HL-60/S4 treated with phorbol 12-myristate 13-acetate at 8.2 ng/mL for 4 days and 3 days (cell line): ENCODE results near the gene ZC3H18.

ENCODE experiments used
- in situ Hi-C: fragments of 300-500 bp; cut with MboI; formaldehyde crosslinking; loops from 2 replicates; pipeline ENCODE4 v1.15.0; 2022; ENCODE audit warnings: low sequenced_read_pairs

Gene ZC3H18

DNA sequence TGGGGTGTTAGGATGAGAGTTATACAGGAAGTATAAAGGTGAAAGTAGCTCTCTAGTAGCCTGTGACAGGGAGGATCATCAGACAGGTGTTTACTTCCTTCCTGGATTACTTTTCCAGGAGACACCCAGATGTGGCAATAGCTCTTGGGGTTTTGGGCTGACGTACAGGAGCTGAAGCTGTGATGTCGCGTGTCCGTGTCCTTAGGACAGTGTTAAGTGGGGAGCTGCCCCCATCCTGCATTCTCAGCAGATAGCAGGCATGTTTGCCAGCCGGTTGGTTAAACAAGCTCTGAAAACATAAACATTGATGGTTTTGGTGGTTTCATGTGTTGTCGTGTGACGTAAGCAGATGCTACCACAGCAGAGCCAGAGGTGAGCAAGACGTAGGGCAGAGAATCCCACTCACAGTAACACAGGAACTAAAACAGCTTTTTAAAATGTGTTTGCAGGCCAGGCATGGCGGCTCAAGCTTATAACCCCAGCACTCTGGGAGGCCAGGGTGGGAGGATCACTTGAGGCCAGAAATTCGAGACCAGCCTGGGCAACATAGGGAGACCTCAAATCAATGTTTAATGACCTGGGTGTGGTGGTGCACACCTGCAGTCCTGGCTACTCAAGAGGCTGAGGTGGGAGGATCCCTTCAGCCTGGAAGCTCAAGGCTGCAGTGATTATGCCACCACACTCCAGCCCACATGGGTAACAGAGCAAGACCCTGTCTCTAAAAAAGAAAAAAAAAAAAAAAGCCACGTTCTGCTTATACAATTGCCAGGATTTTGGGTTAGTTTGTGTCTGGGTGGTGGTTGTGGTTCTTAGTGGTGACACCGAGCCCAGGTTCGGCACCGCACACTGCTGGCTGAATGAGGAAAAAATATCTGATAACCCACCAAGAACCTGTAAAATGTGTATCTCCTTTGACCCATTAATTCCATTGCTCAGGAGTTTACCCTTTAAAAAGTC lies 49.9 kb downstream of the ZC3H18 start:
- in situ Hi-C loops: no loop called here

DNA sequence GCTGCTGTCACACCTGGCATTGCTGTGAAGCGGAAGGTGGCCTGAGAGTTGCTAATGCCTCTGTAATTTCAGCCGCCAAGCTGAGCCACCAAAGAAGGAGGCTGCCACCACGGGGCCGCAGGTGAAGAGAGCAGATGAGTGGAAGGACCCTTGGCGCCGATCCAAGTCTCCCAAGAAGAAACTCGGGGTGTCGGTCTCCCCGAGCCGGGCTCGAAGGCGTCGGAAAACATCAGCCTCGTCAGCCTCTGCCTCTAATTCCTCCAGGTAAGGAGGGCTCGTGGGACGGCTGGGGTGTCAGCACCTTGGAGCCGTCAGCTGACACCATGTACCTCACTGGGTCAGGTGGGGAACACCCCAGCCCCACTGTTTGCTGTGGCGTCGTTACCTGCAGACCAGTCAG lies 51.9 kb downstream of the ZC3H18 start:
- in situ Hi-C loops: no loop called here

DNA sequence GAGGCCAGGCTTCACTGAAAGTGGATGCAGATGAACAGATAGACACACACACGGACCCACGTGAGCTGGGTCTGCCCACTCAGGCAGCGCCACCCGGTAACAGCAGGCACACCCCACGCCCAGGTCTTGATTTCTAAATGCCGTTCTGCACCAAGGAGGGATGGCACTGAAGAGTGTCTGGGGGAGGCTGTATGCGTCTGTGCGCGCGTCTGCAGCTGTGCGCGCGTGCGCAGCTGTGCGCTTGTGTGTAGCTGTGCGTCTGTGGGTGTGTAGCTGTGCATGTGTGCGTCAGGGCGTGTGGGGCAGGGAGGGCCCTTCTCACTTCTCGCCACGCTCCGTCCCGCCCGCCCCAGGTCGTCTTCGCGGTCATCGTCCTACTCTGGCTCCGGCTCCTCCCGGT lies 52.7 kb downstream of the ZC3H18 start:
- in situ Hi-C loops: no loop called here

DNA sequence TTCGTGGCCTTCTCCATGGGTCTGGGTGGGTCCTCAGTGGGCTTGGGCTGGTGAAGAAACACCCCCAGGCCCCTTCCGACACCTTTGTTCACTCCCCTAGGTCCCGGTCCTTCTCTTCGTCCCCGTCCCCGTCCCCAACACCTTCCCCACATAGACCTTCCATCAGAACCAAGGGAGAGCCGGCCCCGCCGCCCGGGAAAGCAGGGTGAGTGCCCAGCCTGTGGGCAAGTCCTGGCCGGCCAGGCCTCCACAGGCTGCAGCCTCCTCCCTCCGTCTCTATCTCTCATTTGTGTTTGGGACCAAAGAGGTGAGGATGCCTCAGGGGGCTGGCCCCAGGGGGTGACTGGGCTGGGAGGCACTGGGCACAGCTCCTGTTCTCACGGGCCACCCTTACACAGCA lies 53.7 kb downstream of the ZC3H18 start:
- in situ Hi-C loops: no loop called here

DNA sequence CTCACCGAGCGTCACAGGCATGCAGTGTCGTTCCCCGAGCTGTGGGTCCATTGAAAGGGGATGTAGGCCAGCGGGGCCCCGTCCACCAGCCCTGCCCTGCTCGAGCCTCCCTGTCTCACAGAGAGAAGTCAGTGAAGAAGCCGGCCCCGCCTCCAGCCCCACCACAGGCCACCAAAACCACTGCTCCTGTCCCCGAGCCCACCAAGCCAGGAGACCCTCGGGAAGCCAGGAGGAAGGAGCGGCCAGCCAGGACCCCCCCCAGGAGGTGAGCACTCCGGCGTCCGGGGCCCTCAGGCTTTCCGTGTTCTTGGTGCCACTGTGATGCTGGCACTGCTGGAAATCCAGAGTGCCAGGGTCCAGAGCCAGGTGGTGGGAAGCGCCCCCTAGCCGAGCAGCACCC lies 54.3 kb downstream of the ZC3H18 start:
- in situ Hi-C loops: no loop called here

DNA sequence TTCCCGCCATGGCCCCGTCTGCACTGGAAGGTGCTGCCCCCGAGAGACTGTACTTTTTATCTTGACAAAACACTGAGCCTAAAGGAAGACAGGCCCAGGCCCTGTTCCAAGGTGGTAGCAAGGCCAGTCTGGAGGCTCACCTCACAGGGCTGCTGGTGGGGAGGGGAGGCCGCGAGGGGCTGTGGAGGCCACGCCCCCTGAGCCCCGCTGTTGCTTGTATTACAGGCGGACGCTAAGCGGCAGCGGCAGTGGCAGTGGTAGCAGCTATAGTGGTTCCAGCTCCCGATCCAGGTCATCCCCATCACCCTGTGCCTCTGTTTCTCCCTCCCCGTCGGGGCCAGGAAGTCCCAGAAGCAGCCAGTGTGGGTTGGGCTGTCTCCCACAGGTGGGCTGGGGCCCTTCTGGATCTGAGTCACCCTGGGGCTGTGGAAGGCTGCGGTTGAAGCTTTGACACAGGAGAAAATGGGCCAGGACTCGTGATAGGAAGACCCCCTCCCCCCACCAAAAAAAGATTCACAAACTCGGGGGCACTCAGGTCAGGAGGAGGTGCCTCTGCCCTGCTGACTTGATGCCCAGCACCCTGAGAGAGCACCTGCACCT lies 54.9 kb downstream of the ZC3H18 start:
- in situ Hi-C loops: no loop called here

DNA sequence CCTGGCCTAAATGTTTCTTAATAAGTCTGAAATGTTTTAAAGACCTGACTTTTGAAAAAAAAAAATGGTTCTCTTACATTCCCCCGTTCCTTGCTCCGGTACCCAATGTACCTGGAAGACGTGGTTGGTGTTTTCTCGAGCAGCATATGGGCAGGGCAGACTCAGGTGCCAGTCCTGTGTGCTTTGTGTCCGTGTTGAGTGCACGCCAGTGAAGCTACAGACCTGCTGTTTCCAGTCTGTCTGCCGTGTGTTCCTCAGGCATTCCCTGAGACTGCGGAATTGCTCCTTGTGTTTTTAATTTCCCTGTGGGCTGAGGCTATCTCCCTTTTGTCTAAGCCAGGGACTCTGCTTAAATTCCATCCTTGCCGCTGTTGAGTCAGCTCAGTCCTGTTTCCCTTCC lies 56.4 kb downstream of the ZC3H18 start:
- in situ Hi-C loops: no loop called here

DNA sequence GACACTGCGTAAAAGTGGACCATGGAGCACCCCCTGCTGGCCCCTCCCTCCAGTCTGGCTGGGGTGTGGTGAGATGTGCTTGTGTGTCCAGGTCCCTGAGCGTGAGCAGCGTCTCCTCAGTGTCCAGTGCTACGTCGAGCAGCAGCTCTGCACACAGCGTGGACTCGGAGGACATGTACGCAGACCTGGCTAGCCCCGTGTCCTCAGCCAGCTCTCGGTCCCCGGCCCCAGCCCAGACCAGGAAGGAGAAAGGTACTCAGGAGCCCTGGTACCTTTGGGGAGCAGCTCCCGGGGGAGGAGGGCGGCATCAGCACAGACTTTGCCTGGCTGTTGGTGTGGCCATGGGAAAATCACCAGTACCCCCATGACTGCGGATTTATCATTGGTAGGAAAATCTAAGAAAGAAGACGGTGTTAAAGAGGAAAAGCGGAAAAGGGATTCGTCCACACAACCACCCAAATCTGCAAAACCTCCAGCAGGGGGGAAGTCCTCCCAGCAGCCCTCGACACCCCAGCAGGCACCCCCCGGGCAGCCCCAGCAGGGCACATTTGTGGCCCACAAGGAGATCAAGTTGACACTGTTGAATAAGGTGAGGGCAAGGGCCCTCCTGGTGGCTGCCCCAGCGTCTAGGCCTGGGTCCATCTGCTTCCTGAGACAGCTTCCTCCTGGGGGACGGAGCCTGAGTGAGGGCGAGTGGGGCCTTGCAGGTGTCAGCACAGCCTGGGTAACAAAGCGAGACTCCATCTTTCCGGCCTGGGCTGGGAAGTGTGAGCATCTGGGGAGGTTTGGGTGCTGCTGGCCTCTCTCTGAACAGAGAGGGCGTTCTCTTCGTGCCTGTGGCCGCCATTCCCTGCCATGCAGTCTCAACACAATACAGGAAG lies 57.6 kb downstream of the ZC3H18 start:
- in situ Hi-C loops: no loop called here

DNA sequence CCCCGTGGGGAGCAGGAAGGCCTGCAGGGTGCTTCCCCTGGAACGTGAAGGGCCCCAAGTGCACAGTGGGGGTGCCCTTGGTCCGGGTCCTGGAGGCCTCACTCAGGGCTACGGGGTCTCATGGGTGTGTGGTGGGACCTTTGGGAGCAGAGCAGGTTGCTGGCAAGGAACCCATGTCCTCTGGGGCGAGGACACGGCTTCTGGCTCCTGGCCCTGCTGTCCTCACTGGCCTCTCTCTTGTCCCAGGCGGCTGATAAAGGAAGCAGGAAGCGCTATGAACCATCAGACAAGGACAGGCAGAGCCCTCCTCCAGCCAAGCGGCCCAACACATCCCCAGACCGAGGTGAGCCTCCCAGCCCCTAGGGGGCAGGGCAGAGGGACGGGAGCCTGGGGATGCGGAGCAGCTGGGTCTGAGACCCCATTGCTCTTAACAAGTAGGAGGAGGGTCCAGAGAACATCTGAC lies 58.3 kb downstream of the ZC3H18 start:
- in situ Hi-C loops: no loop called here

DNA sequence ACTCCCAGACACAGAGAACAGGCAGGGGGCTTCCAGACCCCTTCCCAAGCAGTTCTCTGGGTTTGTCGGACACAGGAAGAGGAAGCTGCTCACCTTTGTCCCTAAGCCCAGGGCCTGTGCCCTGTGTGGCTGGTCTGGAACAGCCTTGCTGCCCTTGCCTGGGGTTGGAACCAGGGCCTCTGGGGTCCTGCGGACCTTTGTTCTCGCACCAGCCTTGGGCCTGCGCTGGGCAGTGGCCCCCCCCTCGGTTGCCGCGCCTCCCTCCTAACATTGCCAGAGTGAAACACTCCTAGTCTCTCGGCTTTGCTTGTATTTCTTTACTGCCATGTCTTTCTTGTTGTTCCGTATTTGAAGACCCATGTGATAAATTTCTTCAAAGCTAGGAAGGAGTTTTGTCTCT lies 59.6 kb downstream of the ZC3H18 start:
- in situ Hi-C loops: no loop called here

DNA sequence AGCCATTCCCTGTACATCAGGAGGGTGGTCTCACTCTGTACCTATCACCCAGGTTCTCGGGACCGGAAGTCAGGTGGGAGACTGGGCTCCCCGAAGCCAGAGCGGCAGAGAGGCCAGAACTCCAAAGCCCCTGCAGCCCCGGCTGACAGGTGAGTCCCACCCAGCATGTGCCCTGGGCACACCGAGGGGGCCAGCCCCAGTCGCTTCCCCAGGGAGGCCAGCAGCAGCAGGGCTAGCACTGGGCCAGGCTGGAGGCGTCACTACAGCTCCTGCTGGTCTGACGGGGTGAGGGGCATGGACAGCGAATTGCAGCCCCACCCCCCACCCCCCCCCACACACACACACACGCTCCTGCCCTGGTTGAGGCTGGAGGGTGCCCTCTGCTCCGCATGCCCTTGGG lies 60.2 kb downstream of the ZC3H18 start:
- in situ Hi-C loops: no loop called here

DNA sequence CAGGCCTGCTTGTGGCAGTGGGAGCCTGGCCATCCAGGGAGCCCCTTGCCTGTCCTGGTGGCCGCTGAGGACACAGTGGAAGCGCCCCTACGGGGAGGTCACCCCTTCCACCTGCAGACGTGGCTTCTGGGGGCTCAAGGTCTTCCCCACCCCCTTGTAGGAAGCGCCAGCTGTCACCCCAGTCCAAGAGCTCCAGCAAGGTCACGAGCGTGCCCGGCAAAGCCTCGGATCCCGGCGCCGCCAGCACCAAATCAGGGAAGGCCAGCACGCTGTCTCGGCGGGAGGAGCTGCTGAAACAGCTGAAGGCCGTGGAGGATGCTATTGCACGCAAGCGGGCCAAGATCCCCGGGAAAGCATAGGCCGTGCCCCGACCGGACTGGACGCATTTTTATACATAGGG lies 60.7 kb downstream of the ZC3H18 start:
- in situ Hi-C loops: no loop called here

DNA sequence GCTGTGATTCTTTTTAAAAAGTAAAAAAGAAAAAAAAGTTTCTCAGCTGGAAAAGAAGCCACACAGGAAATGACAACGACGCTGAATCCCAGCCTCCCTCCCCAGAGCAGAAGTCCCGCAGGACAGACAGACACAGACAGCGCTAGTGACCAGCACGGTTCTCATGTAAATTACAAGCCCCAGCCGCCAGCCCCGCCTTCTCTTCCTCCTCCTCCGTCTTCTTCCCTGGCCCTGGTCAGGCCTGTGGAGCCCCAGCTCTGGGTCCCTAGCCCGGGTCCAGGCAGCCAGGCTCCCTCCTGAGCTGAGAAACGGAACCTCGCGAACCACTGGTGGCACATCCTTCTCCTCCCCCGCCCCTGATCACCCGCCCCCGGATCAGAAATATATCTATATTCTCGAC lies 61.2 kb downstream of the ZC3H18 start:
- in situ Hi-C loops: no loop called here

DNA sequence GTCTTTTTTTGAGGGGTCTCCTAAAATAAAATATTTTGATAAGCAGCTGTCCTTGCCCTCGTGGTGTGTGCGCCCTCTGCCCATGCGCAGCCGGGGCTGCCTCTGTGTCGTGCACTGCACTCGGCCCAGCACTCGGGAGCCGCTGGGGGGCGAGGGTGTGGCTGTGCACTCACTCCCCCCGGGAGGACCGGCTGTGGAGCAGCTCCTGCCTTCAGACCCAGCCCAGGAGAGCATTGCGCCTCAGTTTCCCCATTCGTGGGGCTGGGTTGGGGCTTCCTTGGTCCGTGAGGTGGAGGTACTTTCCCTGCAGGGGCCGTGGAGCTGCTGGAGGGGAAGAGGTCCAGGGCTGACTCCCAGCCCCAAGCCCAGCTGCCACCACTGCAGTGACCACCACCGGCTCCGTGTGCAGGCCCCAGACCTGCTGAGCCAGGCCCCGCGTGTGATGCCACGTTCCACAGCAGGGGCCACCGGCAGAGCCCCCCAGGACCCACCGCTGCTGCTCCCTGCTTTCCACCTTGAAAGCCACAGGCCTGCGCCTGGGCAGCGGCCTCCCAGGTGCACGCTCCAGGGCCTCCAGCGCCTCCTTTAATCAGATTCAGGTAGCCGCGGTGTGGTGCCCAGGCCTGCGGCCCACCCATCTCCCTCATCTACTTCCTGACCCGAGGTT lies 61.9 kb downstream of the ZC3H18 start:
- in situ Hi-C loops: no loop called here

DNA sequence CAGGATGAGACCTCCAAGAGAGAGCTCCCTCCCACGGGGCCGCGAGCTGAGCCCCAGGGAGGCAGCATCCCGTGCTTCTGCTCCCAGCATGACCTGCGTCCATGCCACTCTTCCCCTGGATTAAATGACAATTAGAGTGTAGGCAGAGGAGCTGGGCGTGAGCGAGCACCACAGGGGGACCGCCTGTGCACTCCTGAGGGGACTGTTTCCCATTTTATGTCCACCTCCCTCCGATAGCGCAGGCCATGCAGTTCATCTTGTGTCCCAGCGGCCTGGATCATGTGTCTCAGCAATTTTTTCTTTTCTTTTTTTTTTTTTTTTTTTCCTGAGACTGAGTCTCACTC lies 62.4 kb downstream of the ZC3H18 start:
- in situ Hi-C loops: no loop called here

DNA sequence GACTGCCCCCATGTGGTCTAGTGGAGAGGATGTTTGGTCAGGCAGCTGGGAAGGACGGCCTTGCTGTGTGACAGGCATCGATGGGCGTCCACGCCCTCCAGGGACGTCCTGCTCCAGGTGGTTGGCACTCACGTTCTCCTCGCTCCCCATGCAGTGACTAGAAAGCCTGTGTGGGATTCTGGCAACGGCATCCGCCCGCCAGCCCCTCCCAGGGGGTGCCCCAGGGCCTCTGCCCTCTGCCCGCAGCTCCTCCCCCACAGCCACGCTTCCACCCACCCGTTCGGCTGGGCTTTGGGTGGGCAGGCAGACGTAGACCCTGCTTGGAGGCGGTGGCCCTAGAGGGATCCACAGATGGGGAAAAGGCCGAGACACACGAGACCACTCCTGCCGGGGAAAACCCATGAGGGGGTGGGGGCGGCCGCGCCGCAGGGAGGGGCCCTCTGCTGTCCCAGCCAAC lies 63.5 kb downstream of the ZC3H18 start:
- in situ Hi-C loops: no loop called here

DNA sequence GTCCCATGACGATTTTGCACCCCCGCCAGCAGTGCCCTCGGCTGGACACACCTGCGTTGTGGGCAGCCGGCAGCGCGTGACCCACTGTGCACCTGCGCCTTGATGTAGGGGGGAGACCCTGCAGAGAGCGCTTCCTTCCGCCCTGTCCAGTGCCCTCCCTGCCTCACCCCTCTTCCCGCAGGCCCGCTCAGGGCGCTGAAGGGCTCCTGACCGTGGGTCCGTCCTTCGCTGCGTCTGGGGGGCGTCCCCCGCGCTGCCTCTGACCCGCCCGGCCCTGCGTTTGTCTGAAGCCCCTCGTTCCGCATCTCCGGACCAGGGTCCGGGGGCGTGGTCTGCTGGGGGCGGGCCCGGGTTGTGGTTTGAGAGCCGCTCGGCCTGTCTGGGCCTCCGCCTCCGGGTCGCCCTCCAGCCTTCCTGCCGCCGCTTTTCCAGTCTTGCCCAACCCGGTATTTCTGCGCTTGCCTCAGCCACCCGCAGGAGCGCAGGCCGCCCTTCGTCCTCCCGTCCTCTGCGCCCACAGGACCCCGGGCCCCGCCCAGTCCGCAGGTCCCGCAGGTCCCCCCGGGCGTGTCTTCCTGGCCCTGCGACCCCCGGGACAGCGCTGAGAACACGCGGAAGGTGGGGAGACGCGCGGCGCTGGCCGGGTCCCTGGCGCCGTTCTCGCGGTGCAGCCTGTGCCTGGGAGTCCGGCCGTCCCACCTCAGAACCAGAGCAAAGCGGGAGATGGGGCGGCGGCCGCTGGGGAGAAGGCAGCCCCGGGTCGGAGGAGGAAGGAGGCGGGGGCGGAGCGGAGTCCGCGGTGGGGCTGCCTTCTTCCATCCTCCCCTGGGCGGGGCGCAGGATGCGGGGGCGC lies 64.2 kb downstream of the ZC3H18 start:
- in situ Hi-C loops: no loop called here

DNA sequence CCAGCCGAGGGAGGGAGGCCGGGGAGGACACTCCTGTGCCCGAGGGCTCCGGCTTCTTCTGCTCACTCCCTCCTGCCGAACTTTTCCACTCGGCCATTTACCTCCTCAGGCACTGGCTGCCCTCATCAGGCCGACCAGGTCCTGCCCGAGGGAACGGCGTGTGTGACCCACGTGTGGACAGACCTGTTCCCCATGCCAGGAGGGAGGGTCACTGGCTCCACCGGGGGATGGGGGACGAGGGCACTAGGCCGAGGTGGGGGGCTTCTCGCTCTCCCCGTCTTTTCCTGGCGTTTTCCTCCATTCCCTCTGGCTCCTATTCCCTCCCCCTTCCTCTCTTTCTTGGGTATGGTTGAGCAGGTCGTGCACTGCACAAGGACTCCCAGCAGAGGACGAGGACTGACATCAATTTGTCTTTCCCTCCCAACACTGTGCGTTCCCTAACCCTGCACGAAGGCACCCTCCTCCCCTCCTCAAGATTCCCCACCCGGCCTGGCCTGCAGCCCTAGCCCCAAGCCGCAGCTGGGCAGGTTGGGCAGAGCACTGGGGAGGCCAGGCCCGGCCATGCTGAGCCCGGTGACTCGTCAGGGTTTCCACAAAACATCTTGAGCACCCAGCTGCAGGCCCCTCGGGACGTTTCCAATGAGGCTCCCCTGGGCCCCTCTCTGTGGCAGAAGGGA lies 64.9 kb downstream of the ZC3H18 start:
- in situ Hi-C loops: no loop called here

DNA sequence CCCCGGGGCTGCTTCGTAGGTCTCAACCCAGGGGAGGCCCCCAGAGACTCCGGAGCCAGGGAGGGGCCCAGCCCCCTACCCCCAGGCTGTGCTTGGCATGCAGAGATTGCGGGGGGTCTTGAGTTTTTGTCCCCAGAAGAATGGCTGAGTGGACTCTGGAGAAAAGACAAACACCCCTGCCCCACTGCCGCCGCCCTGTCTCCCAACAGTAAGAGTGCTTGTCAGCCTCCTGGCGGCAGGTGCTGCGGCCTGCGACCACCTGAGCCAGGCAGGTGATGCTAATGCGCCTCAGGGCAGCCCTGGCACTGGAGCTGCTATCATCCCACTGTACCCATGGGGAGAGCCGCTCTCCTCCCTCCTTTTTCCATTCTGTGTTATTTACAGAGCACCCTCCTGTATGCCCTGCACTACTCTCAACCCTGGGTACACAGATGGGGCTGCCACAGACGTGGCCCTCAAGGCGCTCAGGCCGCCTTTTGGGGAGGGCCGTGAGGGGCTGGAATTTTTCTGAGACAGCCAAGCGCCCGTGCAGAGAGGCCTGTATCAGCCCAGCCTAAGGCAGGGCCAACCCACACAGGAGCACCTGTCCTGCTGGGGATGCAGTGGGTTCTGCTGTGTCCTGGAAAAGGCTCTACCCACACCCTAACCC lies 65.6 kb downstream of the ZC3H18 start:
- in situ Hi-C loops: no loop called here
